ENCODE measurements around the gene AP1G1. TPM values are rescaled to one million over a fixed set of nuclear protein-coding genes. Genes with fewer than 3 reads are reported as not detected.

The AP1G1 gene
- polyA plus RNA-seq, 1 donor from 2014 or later = 57.1 TPM

DNA sequence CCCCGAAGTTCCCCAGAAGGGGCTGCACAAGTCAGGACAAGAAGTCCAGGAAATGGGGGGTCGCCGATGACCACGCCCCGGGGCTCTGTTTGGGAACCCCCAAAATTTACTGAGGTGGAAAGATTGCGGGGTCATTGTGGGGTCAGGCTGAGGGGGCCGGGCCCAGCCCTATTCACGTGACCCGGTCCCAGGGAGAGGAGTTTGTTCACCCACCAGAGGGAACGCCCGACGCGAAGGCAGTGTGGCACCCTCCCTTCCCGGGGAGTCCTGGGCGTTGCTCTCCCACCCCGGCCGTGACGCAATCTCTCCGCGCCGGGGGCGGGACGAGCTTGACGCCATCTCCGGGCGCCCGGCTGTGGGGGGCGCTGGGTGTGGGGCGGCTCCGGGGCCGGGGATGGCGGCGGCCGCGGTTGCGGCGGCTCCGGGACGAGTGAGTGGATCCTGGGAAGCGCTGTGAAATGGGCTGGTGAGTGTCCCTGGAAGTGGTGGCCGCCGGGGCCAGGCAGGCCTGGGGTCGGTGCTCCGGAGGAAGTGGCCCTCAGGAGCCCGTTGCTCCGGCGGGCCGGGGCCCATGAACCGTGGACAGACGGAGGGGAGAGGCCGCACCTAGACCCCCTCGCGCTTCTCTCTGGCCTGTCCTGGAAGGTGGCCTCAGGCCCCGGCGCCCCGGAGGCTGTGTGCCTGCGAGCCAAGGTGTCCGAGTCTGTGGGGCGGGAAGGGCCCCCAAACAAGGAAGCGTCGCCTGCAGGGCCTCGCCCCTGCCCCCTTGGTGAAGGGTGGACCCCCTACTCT is 37.2 kb upstream of the AP1G1 start, which contains the start of gene ATXN1L:
ATXN1L (plus strand) TSS at position 338 of the 792 bp plus-strand sequence. CDS start 3,765 bp downstream, outside the sequence.
- H3K9me2 ChIP-seq (ENCODE audit: insufficient read depth, low read length) = no peaks in the 10 kb centered on the region
- H3K27ac ChIP-seq (ENCODE audit: low read length) = peak within 1 kb of the TSS; percentile 52

More for the DNA sequence above, 37.2 kb upstream of the AP1G1 start, which contains the start of gene ATXN1L:
- no peaks in the 10 kb centered on the region for H3K9me3 ChIP-seq (ENCODE audit: low read length)
- no peaks in the 10 kb centered on the region for H3F3A ChIP-seq (ENCODE audit: insufficient read depth, low read length, poor library complexity, severe bottlenecking)
- H3K4me3 ChIP-seq (ENCODE audit: low read length) = peak within 1 kb of the TSS; percentile 86
- H3K36me3 ChIP-seq (ENCODE audit: insufficient read depth, low read length) = no peaks in the 10 kb centered on the region
- peak within 1 kb of the TSS; percentile 88 for H3K4me2 ChIP-seq (ENCODE audit: low read length)
- H3K27me3 ChIP-seq (ENCODE audit: insufficient read depth, low read depth, low read length) = no peaks in the 10 kb centered on the region
- peaks cover 25% of the 10 kb centered on the region for H3K79me2 ChIP-seq (replicated peaks; ENCODE audit: insufficient read depth, low read length)
- H3K9ac ChIP-seq (ENCODE audit: low read length) = peak within 1 kb of the TSS; percentile 94
- TF ChIP-seq POLR2AphosphoS5 (IDR thresholded peaks at IDR 0.05) (peak; percentile 96), EP300 (conservative IDR thresholded peaks at IDR 0.05; ENCODE audit: poor library complexity, severe bottlenecking) (peak; percentile 78), REST (IDR thresholded peaks at IDR 0.05; ENCODE audit: borderline replicate concordance) (peak; percentile 23), TAF1 (IDR thresholded peaks at IDR 0.05; ENCODE audit: low read depth) (peak; percentile 61), EZH2 (IDR thresholded peaks at IDR 0.05; ENCODE audit: borderline replicate concordance, insufficient read depth, low read length, poor library complexity, severe bottlenecking) (no peak), CTCF (IDR thresholded peaks at IDR 0.05; ENCODE audit: poor library complexity, severe bottlenecking) (peak; percentile 34), MXI1 (conservative IDR thresholded peaks at IDR 0.05; ENCODE audit: poor library complexity, severe bottlenecking) (peak; percentile 74), RAD21 (conservative IDR thresholded peaks at IDR 0.05) (no peak), SMC3 (conservative IDR thresholded peaks at IDR 0.05; ENCODE audit: poor library complexity) (no peak)
- no peaks in the 10 kb centered on the region for H4K20me1 ChIP-seq (ENCODE audit: insufficient read depth)
- peak within 1 kb of the TSS; percentile 85 for H2AFZ ChIP-seq (ENCODE audit: low read depth, low read length)

All from neural cell (in vitro differentiated cells).